GM12891 (cell line): ENCODE measurements around the gene FNIP1.
"Not testable (repeated sequence)": the region's sequence is repeated elsewhere in the genome, so short reads cannot be mapped to it uniquely, and the experiment has no call there.

Source experiments
- POLR2A ChIP-seq: IDR thresholded peaks from 2 replicates; pipeline ENCODE4 v1.6.1; 2011; ENCODE audit warnings: low read depth, low read length, control low read depth
- POLR2AphosphoS5 ChIP-seq: IDR thresholded peaks from 2 replicates; pipeline ENCODE4 v1.6.1; 2011; ENCODE audit warnings: low read depth, low read length, control low read depth
- TAF1 ChIP-seq: IDR thresholded peaks from 2 replicates; pipeline ENCODE4 v1.6.1; 2011; ENCODE audit warnings: low read depth, low read length, control low read depth

GRCh38 chr5:131724089-131724488, 72.7 kb downstream of the FNIP1 start:
- TF ChIP-seq TAF1, POLR2AphosphoS5, POLR2A: not testable (repeated sequence)
